Neuronal stem cell (in vitro differentiated cells): ENCODE measurements around the gene WDR72.

ENCODE experiments used
- DNase-seq: peaks from one replicate; pipeline ENCODE4 v3.0.0-alpha.2; 2013; ENCODE audit warnings: low spot score
- H2AFZ ChIP-seq: one replicate; pipeline ENCODE4 v1.6.1; 2013; ENCODE audit warnings: mild to moderate bottlenecking, low read length, inconsistent platforms
- H2AK5ac ChIP-seq: 2 replicates; pipeline ENCODE4 v1.6.1; 2013; ENCODE audit warnings: low read depth, mild to moderate bottlenecking, inconsistent platforms, low read length, moderate library complexity, mixed read lengths
- H2BK120ac ChIP-seq: 2 replicates; pipeline ENCODE4 v1.6.1; 2013; ENCODE audit warnings: low read depth, mild to moderate bottlenecking, inconsistent platforms, low read length, moderate library complexity, mixed read lengths
- H2BK12ac ChIP-seq: one replicate; pipeline ENCODE4 v1.6.1; 2013; ENCODE audit warnings: low read length, inconsistent platforms
- H2BK15ac ChIP-seq: 2 replicates; pipeline ENCODE4 v1.6.1; 2013; ENCODE audit warnings: mild to moderate bottlenecking, low read length, inconsistent platforms, mixed read lengths
- H2BK5ac ChIP-seq: one replicate; pipeline ENCODE4 v1.6.1; 2013; ENCODE audit warnings: inconsistent platforms, mild to moderate bottlenecking, low read length, moderate library complexity
- H3K14ac ChIP-seq: one replicate; pipeline ENCODE4 v1.6.1; 2013; ENCODE audit warnings: low read length, inconsistent platforms
- H3K18ac ChIP-seq: 2 replicates; pipeline ENCODE4 v1.6.1; 2013; ENCODE audit warnings: low read length, inconsistent platforms
- H3K23ac ChIP-seq: 2 replicates; pipeline ENCODE4 v1.6.1; 2013; ENCODE audit warnings: low read depth, mild to moderate bottlenecking, mixed read lengths, low read length, inconsistent platforms; ENCODE audit not compliant: poor library complexity
- H3K27ac ChIP-seq: replicated peaks from 3 replicates; pipeline ENCODE4 v1.5.1; 2013; ENCODE audit warnings: low read length, inconsistent platforms
- H3K27me3 ChIP-seq, 3 experiments: 2 replicates each; pipeline ENCODE4 v1.6.1; 2013; ENCODE audit warnings: low read length in 3 of 3, mild to moderate bottlenecking in 2 of 3, inconsistent platforms in 1 of 3, low read depth in 1 of 3, mixed read lengths in 1 of 3, moderate library complexity in 1 of 3; ENCODE audit not compliant: control insufficient read depth in 3 of 3, insufficient read depth in 3 of 3
- H3K36me3 ChIP-seq, 2 donors: replicated peaks in 1 of 2; 2 replicates each; pipeline ENCODE4 v1.6.1; 2013; ENCODE audit warnings: low read length in 2 of 2; ENCODE audit not compliant: control insufficient read depth in 2 of 2, insufficient read depth in 2 of 2
- H3K4ac ChIP-seq: 2 replicates; pipeline ENCODE4 v1.6.1; 2013; ENCODE audit warnings: inconsistent platforms, mild to moderate bottlenecking, low read length, moderate library complexity
- H3K4me1 ChIP-seq, 2 donors: 1 replicate in 1 of 2; 2 replicates in 1 of 2; pipeline ENCODE4 v1.6.1; 2013; ENCODE audit warnings: low read length in 2 of 2, low read depth in 1 of 2; ENCODE audit not compliant: control insufficient read depth in 2 of 2, insufficient read depth in 1 of 2
- H3K4me2 ChIP-seq: one replicate; pipeline ENCODE4 v1.6.1; 2013; ENCODE audit warnings: mild to moderate bottlenecking, low read length, inconsistent platforms; ENCODE audit not compliant: insufficient read depth, poor library complexity, severe bottlenecking
- H3K4me3 ChIP-seq, 2 donors: 2 replicates each; pipeline ENCODE4 v1.5.1; 2013; ENCODE audit warnings: low read length in 2 of 2, mild to moderate bottlenecking in 2 of 2, inconsistent platforms in 1 of 2, moderate library complexity in 1 of 2
- H3K79me1 ChIP-seq: one replicate; pipeline ENCODE4 v1.6.1; 2013; ENCODE audit warnings: low read depth, mild to moderate bottlenecking, inconsistent platforms, low read length, moderate library complexity
- H3K9ac ChIP-seq: one replicate; pipeline ENCODE4 v1.6.1; 2013; ENCODE audit warnings: mild to moderate bottlenecking, low read depth, low read length, inconsistent platforms; ENCODE audit not compliant: poor library complexity
- H3K9me3 ChIP-seq, 2 donors: replicated peaks in 1 of 2; 2 replicates each; pipeline versions ENCODE3 to v1.6.1; 2013; ENCODE audit warnings: low read length in 2 of 2, mild to moderate bottlenecking in 2 of 2, inconsistent platforms in 1 of 2, low read depth in 1 of 2, mixed read lengths in 1 of 2, moderate library complexity in 1 of 2; ENCODE audit not compliant: control insufficient read depth in 2 of 2, insufficient read depth in 1 of 2
- H4K8ac ChIP-seq: one replicate; pipeline ENCODE4 v1.6.1; 2013; ENCODE audit warnings: low read depth, mild to moderate bottlenecking, inconsistent platforms, low read length, moderate library complexity
- H4K91ac ChIP-seq: one replicate; pipeline ENCODE4 v1.6.1; 2013; ENCODE audit warnings: low read length, low read depth, mild to moderate bottlenecking, inconsistent platforms; ENCODE audit not compliant: poor library complexity
- WGBS, 2 donors: extraction: QIAGEN DNeasy Blood & Tissue Kit; methylation state at CpG; one replicate each; pipeline ENCODE4 v1.1.7; 2013; ENCODE audit warnings: missing lambda C conversion rate in 2 of 2, mixed read lengths in 1 of 2; ENCODE audit not compliant: insufficient read length in 2 of 2, insufficient replicate concordance in 1 of 2; ENCODE audit errors: extremely low coverage in 2 of 2; 5-methylcytosine and 5-hydroxymethylcytosine counted together

Gene WDR72

GRCh38 chr15:53588773-53589172 lies 170.7 kb downstream of the WDR72 start:
- Histone ChIP-seq H2BK5ac (no peak overlapping the region), H3K27ac (no peak overlapping the region)
- DNase-seq, result no peak

GRCh38 chr15:53586799-53587198 lies 172.7 kb downstream of the WDR72 start:
- no peak overlapping the region for H2BK12ac ChIP-seq
- H3K27ac ChIP-seq, result no peak overlapping the region
- no peak overlapping the region for H3K9ac ChIP-seq
- no peaks in the 10 kb centered on the region for H3K36me3 ChIP-seq
- H3K18ac ChIP-seq, result no peak overlapping the region
- H2BK120ac ChIP-seq, result no peak overlapping the region
- peak overlapping the region; percentile 0 for H2AFZ ChIP-seq
- no peaks in the 10 kb centered on the region for H3K79me1 ChIP-seq
- H2BK15ac ChIP-seq, result no peak overlapping the region
- no peak overlapping the region for H3K14ac ChIP-seq
- no CpG with 5 or more reads among the region's 3 CpGs for WGBS, 2 donors
- no peak overlapping the region for H3K23ac ChIP-seq
- H3K4me1 ChIP-seq, result peaks cover 2 to 3% of the 10 kb centered on the region in 2 donors
- H4K8ac ChIP-seq, result no peak overlapping the region
- H3K9me3 ChIP-seq, result peaks cover 0 to 7% of the 10 kb centered on the region in 2 donors
- DNase-seq, result peak; percentile 70
- H3K4me2 ChIP-seq, result no peak overlapping the region
- H3K4ac ChIP-seq, result no peak overlapping the region
- no peak overlapping the region for H4K91ac ChIP-seq
- no peak overlapping the region for H2BK5ac ChIP-seq
- no peak overlapping the region for H3K4me3 ChIP-seq
- peaks cover 0 to 2% (median 0%) of the 10 kb centered on the region in 3 experiments for H3K27me3 ChIP-seq
- no peak overlapping the region for H2AK5ac ChIP-seq

More at GRCh38 chr15:53588773-53589172, 170.7 kb downstream of the WDR72 start:
- Histone ChIP-seq H3K9me3 (peaks cover 0 to 7% of the 10 kb centered on the region in 2 donors), H3K4ac (no peak overlapping the region), H2BK120ac (no peak overlapping the region), H3K23ac (no peak overlapping the region), H2AK5ac (no peak overlapping the region), H3K27me3 (peaks cover 0 to 2% (median 0%) of the 10 kb centered on the region in 3 experiments), H3K4me1 (peaks cover 2 to 3% of the 10 kb centered on the region in 2 donors), H2BK12ac (no peak overlapping the region), H3K4me3 (no peak overlapping the region), H3K36me3 (no peaks in the 10 kb centered on the region), H3K18ac (no peak overlapping the region), H3K4me2 (no peak overlapping the region), H3K9ac (no peak overlapping the region), H3K14ac (no peak overlapping the region), H2BK15ac (no peak overlapping the region), H3K79me1 (no peaks in the 10 kb centered on the region), H4K8ac (no peak overlapping the region), H4K91ac (no peak overlapping the region), H2AFZ (no peak overlapping the region)
- no CpG with 5 or more reads among the region's 1 CpG for WGBS, 2 donors

GRCh38 chr15:53581513-53581912 lies 177.9 kb downstream of the WDR72 start:
- Histone ChIP-seq H3K79me1 (no peaks in the 10 kb centered on the region), H3K9me3 (peaks cover 0 to 7% of the 10 kb centered on the region in 2 donors), H3K4me2 (no peak overlapping the region), H3K36me3 (no peaks in the 10 kb centered on the region), H3K4ac (no peak overlapping the region), H3K4me1 (peaks cover 0 to under 1% of the 10 kb centered on the region in 2 donors), H4K8ac (no peak overlapping the region), H3K27me3 (peaks cover 0 to 2% (median 0%) of the 10 kb centered on the region in 3 experiments), H2BK5ac (no peak overlapping the region), H3K23ac (no peak overlapping the region), H3K4me3 (no peak overlapping the region), H2BK120ac (no peak overlapping the region), H2BK15ac (no peak overlapping the region), H3K14ac (no peak overlapping the region), H2AK5ac (no peak overlapping the region), H2AFZ (no peak overlapping the region), H3K27ac (no peak overlapping the region), H2BK12ac (no peak overlapping the region), H4K91ac (no peak overlapping the region), H3K9ac (no peak overlapping the region), H3K18ac (no peak overlapping the region)
- WGBS, 2 donors, result no CpG with 5 or more reads among the region's 1 CpG
- no peak for DNase-seq

- DNase-seq, result no peak
- no peak overlapping the region for H2BK12ac ChIP-seq
- no peak overlapping the region for H3K4me3 ChIP-seq
- peaks cover 0 to under 1% of the 10 kb centered on the region in 2 donors for H3K9me3 ChIP-seq
- no peak overlapping the region for H4K8ac ChIP-seq
- H3K14ac ChIP-seq, result no peak overlapping the region
- WGBS, 2 donors, result no CpG with 5 or more reads among the region's 3 CpGs
- no peak overlapping the region for H2BK5ac ChIP-seq
- peaks cover 0 to 2% (median 0%) of the 10 kb centered on the region in 3 experiments for H3K27me3 ChIP-seq
- no peak overlapping the region for H2BK120ac ChIP-seq
- H2AFZ ChIP-seq, result no peak overlapping the region
- no peak overlapping the region for H2AK5ac ChIP-seq
- no peak overlapping the region for H3K4ac ChIP-seq
- no peaks in the 10 kb centered on the region for H3K36me3 ChIP-seq
- H3K27ac ChIP-seq, result no peak overlapping the region
- no peak overlapping the region for H4K91ac ChIP-seq
- no peak overlapping the region for H2BK15ac ChIP-seq
- H3K18ac ChIP-seq, result no peak overlapping the region
- H3K4me1 ChIP-seq, result no peaks in the 10 kb centered on the region
- no peak overlapping the region for H3K4me2 ChIP-seq
- H3K9ac ChIP-seq, result no peak overlapping the region
- H3K23ac ChIP-seq, result no peak overlapping the region
- H3K79me1 ChIP-seq, result no peaks in the 10 kb centered on the region
Observed at GRCh38 chr15:53580366-53580765, 179.1 kb downstream of the WDR72 start.
